ENCODE measurements around the gene ATP4A.

Gene ATP4A

GRCh38 chr19:35546532-35546931 lies 16.9 kb downstream of the ATP4A start:
- H3K4me3 ChIP-seq (ENCODE audit: low read depth, low read length) = peak overlapping the region; percentile 98

DNA sequence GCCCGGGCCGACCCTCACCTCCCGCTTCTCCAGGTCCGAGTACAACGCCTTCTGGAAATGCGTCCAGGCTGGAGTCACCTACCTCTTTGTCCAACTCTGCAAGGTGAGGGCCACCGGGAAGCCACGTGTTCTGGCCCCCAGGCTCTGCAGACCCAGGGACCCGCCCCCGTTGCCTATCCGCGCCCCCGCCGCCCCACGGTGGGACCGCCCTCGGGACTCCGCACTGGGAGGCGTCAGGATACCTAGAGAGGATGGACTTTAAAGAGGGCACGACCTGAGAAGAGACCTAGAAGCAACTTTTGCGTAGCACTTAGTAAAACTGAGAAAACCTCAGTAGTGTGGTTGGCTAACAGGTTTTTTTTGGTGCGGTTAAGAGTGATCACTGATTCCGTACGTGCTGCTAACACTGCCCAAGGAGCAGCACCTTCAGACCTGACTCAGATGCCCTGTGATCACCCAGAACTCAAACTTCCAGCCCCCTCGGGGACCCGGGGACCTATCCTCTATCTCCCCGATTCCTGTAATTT lies 17.5 kb downstream of the ATP4A start:
- DNase-seq (ENCODE audit: low read depth) = no peak
- TF ChIP-seq CTCF (IDR thresholded peaks at IDR 0.05; ENCODE audit: control insufficient read depth, extremely low read depth, insufficient read depth) = no peak
- H3K4me3 ChIP-seq (ENCODE audit: low read depth, low read length) = peak overlapping the region; percentile 98

More at GRCh38 chr19:35546532-35546931, 16.9 kb downstream of the ATP4A start:
- DNase-seq (ENCODE audit: low read depth) = no peak
- no peak for TF ChIP-seq CTCF (IDR thresholded peaks at IDR 0.05; ENCODE audit: control insufficient read depth, extremely low read depth, insufficient read depth)

GRCh38 chr19:35545001-35545854 lies 18.2 kb downstream of the ATP4A start, which contains the start of gene TMEM147:
Gene TMEM147 (plus strand): TSS chr19:35545626. CDS start chr19:35545740, 114 bp downstream.
- DNase-seq (ENCODE audit: low read depth) = peak; percentile 59
- H3K4me3 ChIP-seq (ENCODE audit: low read depth, low read length) = peak within 1 kb of the TSS; percentile 98
- no peak for TF ChIP-seq CTCF (IDR thresholded peaks at IDR 0.05; ENCODE audit: control insufficient read depth, extremely low read depth, insufficient read depth)

DNA sequence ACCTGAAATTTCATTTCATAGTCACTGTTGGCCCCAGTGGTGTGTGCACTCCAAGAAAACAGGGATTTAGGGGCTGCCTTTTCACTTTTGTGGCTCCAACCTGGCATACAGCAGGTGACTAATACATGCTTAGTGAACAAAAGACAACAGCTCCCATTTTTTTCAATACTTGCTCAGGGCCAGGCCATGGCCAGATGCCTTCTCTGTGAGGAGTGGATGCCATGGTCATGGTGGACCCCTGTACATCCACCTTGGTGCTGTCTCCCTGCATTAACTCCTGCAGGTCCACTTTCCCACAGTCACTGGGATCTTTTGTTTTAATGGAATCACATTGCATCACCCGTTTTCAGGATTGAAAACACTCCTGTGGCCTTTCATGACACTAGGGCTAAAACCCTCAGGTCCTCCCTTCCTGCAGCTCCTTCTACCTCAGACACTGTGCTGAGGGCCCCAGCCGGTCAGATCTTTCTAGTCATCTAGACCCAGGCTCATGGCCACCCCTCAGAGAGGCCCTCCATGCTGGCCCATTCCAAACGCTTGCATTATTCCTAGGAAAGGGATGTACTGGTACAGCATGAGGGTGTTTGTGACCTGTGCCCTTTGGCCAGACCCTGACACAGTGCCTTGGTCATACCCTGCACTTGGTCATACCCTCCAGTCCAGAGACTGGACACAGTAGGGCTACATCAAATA lies 19.2 kb downstream of the ATP4A start:
- H3K4me3 ChIP-seq (ENCODE audit: low read depth, low read length) = peak overlapping the region; percentile 98
- no peak for DNase-seq (ENCODE audit: low read depth)
- TF ChIP-seq CTCF (IDR thresholded peaks at IDR 0.05; ENCODE audit: control insufficient read depth, extremely low read depth, insufficient read depth) = no peak

DNA sequence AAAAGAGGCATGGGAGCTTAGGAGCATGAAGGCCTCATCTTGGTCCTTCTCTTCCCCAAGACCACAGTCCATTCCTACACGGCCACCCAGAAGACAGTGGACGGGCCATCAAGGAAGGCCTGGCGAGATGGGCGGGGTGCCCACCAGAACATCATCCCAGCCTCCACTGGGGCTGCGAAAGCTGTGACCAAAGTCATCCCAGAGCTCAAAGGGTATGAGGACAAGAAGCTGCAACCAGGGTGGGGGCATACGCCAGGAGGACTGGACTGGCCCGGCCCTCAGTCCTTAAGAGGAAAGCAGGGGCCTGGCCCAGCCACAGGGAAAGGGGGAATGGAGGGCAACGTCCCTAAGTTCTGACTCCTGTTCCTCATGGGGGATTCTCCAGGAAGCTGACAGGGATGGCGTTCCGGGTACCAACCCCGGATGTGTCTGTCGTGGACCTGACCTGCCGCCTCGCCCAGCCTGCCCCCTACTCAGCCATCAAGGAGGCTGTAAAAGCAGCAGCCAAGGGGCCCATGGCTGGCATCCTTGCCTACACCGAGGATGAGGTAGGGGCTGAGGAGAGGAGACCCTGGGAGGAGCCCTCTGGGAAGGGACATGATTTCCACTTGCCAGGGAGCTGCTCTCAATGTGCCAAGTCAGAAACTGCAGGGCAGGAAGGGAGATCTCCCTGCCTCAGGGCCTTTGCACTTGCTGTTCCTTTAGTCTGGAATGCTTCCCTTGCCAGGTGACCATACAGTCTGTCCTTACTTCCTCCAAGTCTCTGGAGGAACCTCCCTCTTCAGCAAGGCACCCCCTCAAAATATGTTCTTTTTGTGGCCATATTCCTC lies 20.0 kb downstream of the ATP4A start:
- no peak for TF ChIP-seq CTCF (IDR thresholded peaks at IDR 0.05; ENCODE audit: control insufficient read depth, extremely low read depth, insufficient read depth)
- no peak for DNase-seq (ENCODE audit: low read depth)
- no peak overlapping the region for H3K4me3 ChIP-seq (ENCODE audit: low read depth, low read length)

- H3K4me3 ChIP-seq (ENCODE audit: low read depth, low read length) = no peak overlapping the region
- no peak for TF ChIP-seq CTCF (IDR thresholded peaks at IDR 0.05; ENCODE audit: control insufficient read depth, extremely low read depth, insufficient read depth)
- no peak for DNase-seq (ENCODE audit: low read depth)
Observed at GRCh38 chr19:35542209-35542608, 21.2 kb downstream of the ATP4A start.

Measured in LNCaP clone FGC (cell line).